DMS153 treated with DMSO at 0.1 percent for 48 hours (cell line): ENCODE results near the gene CHN1.

ENCODE experiments used
- DNase-seq: peaks from one replicate; lab custom pipeline; 2025; ENCODE audit not compliant: unreplicated experiment; lab: John Stamatoyannopoulos, UW

CHN1 gene

DNA sequence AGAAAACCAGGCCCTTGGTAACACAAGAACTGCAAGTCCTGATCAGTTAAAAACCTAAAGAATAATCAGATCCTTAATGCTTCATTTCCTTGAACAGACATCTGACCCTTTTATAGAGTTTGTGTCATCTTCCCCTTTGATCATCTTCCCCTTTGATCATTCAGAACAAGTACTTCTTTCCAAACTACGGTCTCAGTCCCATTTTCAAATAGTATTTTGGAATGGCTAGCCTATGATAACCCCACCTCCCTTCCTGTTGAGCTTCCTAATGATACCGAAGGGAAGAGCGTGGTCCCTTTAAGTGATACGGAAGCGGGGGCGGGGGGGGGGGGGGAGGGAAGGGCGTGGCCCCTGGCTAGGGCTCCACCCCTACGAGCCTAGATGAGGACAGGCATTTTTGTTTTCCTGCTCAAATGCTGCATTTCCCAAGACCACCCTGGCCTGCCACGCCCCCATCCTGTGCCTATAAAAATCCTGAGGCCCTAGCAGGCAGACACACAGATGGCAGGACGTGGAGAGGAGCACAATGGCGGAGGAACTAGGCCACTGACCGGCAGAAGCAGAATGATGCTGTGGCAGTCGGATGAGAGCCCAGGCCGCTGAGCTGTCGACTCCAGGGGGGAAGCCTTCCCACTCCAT, 216.8 kb downstream of the CHN1 start:
- no peak for DNase-seq

DNA sequence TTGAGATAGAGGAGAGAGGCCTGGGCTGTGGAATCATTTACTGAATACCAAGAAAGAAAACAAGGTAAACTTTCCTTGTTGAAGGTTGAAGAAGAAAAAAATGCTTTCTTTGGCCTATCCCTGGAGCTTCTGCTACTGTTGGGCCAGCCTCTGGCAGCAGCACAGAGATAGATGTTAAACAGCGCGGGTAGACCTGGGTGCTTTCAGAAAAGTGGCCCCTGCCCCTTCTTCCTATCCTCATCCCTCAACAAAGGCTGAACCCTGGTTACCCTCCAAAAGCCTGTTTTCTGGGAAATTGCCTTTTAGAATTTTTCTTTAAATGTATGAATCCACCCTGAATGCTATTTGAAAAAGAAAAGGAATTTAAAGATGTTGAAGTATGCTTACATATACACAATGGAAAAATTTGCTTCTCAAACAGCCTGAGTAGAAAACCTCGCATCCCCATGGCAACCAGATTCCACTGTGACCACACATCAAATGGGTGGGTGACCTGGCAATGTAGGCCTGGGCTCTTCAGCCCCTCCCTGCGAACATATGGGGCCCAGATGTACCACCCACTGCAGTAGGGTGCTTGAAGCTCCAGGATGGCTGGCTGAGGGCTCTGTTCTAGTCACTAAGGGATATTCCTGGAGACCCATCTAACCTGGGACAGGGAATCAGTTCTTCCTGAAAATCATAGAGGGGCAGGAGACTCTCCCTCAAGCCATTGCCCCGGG, 217.5 kb downstream of the CHN1 start:
- DNase-seq: no peak

DNA sequence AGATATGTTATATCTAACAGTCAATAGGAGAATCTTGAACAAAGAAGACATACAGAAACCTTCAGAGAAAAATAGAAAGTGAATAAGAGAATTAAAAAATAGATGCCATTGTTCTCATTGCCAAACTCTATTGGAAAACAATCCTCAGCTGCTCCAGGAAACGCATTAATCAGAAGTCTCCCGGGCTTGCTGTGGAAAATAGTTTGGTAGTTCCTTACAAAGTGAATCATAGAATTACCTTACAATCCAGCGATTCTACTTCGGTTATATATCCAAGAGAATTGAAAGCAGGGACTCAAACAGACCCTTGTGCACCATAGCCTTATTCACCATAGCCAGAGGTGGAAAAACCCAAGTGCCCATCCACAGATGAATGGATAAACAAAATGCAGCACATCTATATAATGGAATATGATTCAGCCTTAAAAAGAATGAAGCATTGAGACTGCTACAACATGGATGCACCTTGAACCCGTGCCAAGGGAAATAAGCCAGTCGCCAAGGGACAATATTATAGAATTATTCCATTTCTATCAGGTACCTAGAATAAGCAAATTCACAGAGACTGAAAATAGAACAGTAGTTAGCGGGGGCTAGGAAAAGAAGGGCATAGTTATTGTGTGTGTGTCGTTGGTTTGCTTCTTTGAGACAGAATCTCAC, 219.0 kb downstream of the CHN1 start:
- no peak for DNase-seq

DNA sequence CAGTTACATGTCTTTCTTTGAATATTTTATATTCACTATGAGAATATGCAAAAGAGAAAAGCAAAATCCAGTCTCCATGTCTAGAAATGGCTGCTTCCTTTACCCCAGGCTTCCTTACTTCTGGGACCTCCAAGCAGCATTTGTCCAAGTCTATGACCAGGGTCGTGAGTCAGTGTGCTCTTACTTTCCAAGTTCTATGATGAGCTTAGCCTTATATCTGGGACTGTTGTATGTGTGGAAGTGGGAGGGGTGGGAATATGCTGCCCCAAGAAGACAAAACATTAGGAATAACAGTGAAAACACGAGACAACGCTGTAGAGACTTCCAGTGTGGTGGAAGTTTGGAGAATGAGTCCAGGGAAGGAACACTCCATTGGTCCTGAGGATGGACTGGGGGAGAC, 219.7 kb downstream of the CHN1 start:
- DNase-seq: no peak

DNA sequence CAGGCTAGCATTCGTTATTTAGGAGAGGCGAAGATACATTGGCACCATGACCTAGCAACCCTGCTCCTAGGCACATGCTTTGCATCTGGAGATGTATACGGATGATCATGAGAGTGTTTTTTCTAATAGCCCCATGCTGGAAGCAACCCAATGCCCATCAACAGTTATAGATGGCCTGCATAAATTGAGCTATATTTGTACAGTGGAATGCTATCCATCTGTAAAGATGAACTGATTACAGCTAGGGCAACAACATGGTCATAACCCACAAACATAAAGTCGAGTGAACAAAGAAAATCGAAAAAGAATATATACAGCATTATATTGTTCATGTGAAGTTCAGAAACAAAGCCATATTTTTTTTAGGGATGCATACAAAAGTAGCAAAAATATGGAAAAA, 220.3 kb downstream of the CHN1 start:
- no peak for DNase-seq

DNA sequence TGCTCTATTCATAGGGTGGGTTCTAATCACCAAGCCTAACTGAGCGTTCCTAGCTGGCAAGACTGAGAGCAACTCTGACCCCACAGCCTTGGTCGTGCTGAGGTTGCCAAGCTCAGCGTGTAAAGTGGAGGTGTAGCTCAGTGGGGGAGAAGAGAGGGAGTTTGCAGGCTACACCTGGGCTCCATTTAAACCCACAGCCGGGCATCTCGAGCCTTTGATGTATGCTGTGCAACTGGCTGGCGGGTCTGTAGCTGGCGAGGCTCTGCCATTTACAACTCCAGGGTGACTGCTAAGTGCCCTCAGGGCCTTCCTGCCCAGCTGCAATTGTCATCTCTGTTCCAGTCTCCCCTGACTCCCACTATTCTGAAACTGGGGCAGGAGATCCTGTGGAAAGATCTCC, 220.9 kb downstream of the CHN1 start:
- no peak for DNase-seq

DNA sequence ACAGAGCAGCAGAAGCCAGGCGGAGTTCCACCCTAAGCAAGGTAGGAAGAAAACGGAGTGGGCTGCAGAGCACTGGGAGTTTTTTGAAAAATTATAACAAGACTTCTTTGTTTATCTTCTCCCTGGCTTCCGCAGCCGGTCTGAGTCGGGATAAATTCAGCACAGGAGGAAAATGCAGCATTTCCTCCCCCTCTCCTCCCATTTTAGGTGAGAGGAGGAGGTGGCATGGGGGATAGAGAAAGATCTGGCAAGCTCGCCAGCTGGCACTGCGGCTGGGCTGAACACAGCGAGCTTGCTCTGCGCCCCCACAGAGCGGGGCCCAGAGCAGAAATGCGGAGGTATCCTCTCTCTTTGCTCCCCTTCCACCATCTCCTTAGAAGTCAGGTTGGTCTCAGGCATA, 223.2 kb downstream of the CHN1 start:
- DNase-seq: no peak

DNA sequence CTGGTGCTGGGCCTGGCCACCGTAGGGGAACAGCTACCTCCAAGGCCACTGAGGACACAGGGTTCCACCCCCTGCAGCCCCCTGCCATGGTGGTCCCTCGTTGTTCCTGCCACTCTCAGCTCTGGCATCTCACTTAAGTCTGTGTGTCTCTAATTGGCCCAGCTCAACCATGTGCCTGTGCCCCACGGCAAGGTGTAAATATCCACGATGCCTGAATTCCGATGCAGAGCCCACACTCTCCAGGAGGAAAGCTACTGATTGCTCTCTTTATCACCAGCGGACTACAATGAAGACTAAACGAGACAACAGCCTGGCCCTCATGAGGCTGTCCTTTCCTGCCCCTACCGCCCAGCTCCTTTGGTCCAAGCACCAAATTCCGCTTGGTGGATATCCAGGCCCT, 223.9 kb downstream of the CHN1 start:
- no peak for DNase-seq

DNA sequence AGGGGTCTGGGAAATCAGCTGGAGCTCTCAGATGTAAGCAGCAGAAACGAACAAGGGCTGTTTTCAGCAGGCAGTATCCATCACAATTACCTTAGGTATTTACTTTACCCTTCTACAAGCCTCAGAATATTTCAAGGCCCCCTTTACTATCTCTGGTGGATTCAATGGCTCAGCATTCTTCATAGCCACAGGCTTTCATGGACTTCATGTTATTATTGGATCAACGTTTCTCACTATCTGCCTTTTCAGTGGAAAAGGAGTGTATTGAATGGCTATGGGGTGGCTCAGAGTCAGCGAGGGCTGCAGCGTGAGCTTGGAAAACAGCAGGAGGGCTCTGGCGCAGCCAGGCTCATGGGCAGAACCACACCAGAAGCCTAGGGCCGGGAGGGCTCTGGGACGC, 224.3 kb downstream of the CHN1 start:
- no peak for DNase-seq

DNA sequence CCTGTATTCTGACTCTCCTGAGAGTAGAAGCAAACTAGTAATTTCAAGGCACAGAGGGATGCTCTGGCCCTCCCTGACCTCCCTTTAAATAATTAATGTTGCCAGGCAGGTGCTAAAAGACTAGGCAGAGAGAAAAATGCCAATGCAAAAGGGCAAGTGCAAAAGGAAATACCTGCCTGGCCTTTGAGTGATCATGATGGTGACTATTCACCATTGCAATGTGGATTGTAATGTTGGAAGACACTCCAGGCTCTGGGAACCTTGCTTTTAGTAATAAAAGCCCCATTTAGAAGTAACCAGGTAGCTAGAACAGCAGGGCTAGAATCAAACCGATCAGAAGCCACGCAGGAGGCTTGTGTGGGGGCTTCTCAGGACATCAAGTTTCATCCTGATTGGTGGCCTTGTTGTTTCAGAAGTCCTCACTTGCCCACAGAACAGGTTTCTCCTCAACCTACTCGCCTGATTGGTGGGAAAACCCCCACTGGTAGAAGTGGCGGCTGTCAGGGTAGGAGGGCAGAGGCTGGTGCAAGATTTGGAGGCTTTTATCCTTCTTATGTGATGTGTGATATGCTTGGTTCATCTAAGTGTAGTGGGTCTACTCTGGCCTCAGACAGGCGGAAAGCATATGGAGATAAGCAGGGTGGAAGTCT, 224.9 kb downstream of the CHN1 start:
- no peak for DNase-seq

DNA sequence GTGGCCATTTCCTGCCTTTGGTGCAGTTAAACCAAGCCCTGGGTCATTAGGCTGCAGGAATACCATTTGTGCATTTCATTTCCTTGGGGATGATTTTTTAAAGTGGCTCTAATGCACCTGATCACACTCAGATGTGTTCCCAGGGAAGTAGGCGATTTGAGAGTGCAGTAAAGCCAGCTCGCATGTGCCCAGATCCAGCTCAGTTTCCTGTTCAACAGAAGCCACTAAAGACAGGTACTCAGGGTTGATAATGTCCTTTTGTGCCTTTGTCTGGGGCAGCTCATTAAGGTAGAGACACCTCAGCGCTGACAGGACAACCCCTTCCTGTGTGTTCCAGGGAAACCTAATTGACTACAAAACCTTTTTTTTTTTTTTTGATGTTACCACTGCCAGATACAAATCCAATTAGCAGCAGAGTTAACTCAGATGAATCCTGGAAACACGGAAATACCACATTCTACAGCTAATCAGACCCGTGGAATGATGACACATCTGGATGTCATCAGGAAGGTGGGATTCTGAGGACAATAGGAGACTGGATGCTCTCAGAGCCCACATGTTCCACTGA, 225.7 kb downstream of the CHN1 start:
- peak; percentile 87 for DNase-seq

DNA sequence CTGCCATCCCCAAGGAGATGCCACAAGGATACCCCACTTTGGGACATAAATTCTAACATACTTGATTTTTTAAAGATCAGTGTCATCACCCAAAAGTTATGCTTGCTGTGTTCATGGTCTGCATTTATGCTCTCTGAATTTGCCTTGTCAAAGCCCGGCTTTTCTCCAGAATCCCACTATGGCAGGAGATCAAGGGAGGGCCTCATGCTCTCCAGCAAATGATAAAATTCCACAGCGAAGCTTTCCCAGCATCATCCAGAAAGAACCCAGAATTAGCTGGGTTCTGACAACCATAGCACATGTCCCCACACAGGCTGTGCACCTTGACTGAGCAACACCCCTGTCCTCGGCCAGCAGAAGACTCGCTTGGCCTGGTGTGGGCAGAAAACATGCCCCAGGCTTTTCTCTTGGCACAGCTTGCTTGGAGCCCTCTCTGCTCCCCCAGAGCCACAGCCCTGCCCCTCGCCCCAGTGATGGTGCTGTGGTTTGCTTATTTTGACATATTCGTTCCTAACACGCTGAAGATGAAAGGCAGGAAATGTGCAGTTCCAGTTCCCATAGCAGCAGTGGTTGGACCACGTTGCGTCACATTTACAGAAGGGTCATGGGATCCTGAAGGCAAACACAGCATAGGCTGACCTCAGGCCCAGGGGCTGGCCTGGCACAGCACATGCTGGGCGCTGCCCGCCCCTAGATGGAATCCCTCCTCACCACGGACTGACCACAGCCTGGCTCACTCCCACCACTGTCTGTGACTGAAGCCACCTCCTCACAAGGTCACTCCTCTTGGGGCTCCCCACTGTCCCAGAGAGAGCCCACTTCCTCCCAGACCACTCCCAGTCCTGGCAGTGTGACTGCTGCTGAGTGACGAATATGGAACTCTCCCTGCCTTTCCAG, 226.8 kb downstream of the CHN1 start:
- no peak for DNase-seq

DNA sequence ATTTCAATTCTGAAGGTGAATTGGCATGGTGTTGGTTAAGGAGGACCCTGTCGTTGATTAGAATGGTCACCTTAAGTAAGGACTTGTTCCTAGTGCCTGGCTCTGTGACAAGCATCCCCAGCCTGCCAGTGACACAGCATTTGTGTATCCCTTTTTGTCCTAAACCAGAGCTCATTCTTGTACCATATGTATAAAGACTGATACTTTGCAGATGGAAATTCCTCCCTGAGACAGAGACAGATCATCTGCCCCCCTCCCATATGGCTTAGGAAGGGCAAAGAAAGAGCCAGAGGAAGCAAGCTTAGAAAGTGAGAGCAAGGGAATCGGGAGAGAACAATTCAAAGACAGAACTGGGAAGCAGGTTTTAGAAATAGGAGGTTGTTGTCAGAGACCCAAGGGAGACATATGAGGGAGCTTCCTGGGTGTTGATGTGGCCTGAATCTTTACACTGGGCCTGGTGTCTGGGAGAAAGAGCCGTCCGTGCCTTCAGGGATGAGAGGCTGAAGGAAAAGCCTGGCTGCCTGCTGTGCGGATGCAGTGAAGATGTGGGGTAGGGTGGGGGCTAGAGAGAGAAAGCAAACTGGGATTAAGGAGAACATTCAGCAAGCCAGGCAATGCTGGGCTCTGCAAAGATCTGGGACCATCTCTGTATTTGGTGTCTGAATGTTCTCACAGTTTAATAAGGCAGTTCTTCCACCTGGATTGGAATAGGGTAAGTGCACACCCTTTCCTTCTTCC, 227.7 kb downstream of the CHN1 start:
- DNase-seq: no peak

DNA sequence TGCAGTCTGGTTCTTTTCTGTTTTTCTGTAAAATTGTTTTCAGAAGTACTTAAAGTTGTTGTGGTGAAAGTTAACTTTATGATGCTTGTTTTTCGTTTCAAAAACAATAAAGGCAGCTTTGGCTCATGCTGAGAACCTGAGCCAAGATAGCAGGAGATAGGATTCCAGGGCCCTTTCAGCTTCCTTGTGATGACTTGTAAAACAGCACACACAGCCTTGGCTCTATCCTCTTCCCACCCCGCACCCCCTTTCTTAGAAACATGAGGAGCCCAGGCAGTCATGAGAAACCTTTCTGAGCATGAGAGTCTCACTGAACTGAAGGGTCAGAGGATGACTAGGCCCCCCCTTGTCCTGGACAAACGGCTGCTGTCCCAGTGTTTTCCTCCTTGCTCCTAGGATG, 228.5 kb downstream of the CHN1 start:
- no peak for DNase-seq

DNA sequence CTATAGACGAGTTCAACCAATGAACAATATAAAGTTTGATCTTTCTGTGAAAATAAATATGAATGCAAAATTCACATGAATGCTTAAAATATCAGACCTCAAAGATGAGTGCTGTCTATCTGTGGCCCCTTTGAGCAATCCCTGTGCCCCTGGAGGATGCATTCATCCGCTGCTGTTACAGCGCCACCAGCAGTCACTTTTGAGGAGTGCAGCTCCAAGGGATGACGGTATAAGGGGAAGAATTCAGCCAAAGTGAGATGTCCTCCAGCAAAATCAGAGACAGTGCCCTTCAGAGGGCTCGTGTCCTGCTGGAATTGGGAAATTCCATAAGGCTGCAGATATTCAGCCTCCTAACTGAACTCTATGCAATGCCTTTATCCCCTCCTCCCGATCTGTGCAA, 229.0 kb downstream of the CHN1 start:
- DNase-seq: no peak

DNA sequence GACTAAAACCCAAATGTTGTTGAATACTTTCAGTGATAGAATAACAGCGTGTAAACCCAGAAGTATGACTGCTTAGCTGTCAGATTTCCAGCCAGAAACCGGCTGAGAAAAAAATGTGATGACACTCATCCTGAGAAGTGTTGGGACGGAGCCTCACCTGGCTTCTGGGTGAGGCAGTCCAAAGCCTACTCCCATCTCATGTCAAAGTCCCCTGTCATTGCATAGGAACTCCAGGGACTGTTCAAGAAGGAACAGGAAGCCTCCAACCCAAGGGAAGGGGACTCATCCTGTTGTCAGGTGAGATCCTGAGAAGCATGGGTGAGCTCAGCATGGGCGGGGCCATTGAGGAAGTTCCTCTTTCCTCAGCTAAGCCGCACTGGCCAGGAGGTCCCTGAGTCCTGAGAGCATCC, 229.6 kb downstream of the CHN1 start:
- no peak for DNase-seq

DNA sequence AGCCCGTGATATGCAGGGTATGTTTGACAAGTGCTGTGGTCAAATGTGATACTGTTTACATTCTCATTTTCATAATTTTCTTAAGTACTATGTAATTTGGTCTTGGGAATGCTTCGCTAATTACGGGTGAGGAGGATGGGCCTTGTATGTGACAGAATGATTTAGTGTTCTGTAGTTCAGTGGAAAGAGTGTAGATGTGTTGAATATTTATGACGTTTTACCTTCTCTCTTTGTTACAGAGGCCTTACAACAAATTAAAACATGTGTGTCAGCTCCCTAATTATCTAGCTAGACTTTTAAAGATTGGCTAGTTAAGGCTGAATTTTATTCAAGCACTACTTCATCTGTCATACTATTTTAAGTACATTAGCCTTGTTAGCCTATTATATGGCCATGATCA, 230.3 kb downstream of the CHN1 start:
- DNase-seq: no peak

DNA sequence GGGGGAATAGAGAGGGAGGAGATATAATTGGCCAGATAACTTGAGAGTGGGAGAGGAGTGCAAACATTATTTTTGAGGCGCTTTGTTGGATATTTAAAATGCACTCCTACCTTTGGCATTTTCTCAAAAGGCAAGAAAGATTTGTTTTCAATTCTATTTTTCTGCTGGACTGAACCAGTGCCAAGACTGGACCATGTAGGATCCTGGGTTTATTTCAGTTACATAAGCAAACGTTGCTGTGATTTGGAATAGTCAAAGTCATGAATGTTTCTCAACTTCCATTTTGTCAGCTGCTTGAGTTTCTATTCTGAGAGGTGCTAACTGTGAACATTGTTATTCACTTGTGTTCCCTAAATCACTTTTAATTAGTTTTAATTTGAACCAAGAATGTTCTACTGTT, 232.0 kb downstream of the CHN1 start:
- DNase-seq: no peak

DNA sequence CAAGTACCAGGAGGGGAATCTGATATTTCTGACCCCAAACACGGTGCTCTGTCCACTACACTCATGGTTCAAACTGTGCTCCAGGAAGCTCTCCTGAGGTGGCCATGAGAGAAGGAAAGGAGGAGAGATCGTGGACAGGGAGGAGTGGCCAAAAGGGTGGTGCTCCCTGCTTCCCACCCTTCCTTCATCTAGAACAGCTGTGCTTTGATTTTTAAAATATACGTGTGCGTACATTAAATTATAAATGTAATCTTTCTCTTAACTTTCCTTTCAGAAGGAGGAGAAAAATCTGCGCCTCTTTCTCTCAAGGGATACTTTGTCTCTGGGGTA, 232.7 kb downstream of the CHN1 start:
- no peak for DNase-seq
